Measurements from ENCODE around the gene REEP6.
"Not testable (repeated sequence)": the region's sequence is repeated elsewhere in the genome, so short reads cannot be mapped to it uniquely, and the experiment has no call there.

REEP6 gene

GRCh38 chr19:1473085-1473851, 17.7 kb upstream of the REEP6 start:
- no peak for DNase-seq

GRCh38 chr19:1474011-1474764, 16.8 kb upstream of the REEP6 start:
- no peak for DNase-seq

- no peak for DNase-seq
Measured at GRCh38 chr19:1474765-1475351, 16.1 kb upstream of the REEP6 start.

GRCh38 chr19:1475751-1476437, 15.1 kb upstream of the REEP6 start:
- no peak for DNase-seq

- not testable (repeated sequence) for DNase-seq
Measured at GRCh38 chr19:1477056-1477455, 13.9 kb upstream of the REEP6 start.

- DNase-seq = peak; percentile 94
Measured at GRCh38 chr19:1478934-1479707, 11.9 kb upstream of the REEP6 start, which contains the start of gene C19orf25. TSS of gene C19orf25 (minus strand) at chr19:1479215. CDS start at chr19:1478903, 312 bp downstream.

GRCh38 chr19:1481224-1481892, 9.6 kb upstream of the REEP6 start:
- no peak for DNase-seq

- no peak for DNase-seq
Measured at GRCh38 chr19:1481893-1482360, 9.1 kb upstream of the REEP6 start.

GRCh38 chr19:1482361-1483130, 8.4 kb upstream of the REEP6 start:
- DNase-seq = no peak

- no peak for DNase-seq
Measured at GRCh38 chr19:1483131-1483978, 7.6 kb upstream of the REEP6 start.

GRCh38 chr19:1483979-1484428, 7.0 kb upstream of the REEP6 start:
- no peak for DNase-seq

- no peak for DNase-seq
Measured at GRCh38 chr19:1486720-1487575, 4.0 kb upstream of the REEP6 start.

GRCh38 chr19:1487576-1488281, 3.3 kb upstream of the REEP6 start:
- no peak for DNase-seq

GRCh38 chr19:1488282-1488601, 2.7 kb upstream of the REEP6 start:
- no peak for DNase-seq

- no peak for DNase-seq
Measured at GRCh38 chr19:1489463-1490310, 1.3 kb upstream of the REEP6 start.

GRCh38 chr19:1490311-1491113, 469 bp upstream of the REEP6 start, which contains the start of gene PCSK4:
TSS of gene PCSK4 (minus strand) at chr19:1490350. CDS start at chr19:1490346, 4 bp downstream.
- peak; percentile 98 for DNase-seq

Measured in activated CD4-positive, alpha-beta T cell treated with anti-CD3 and anti-CD28 coated beads, Interleukin-2, amount 50 U/mL, for 48 hours (primary cell).